HEK293 (cell line): ENCODE data around the gene ATP5MC2.
A peak's percentile ranks its signal among the peaks of the same experiment; 100 is the strongest.

Experiments
- CTCF ChIA-PET: fragments of 350-600 bp; formaldehyde crosslinking; extraction: SDS; loops from one replicate; lab custom pipeline; 2021; ENCODE audit warnings: antibody characterized with exemption; lab: Yijun Ruan, JAX
- POLR2A ChIA-PET: fragments of 300-600 bp; formaldehyde crosslinking; extraction: SDS; loops from one replicate; lab custom pipeline; 2020; ENCODE audit warnings: antibody characterized with exemption, inconsistent platforms; lab: Yijun Ruan, JAX
- H3K27ac ChIP-seq: fragments of 200-500 bp; sonication (Bioruptor generic); 2 replicates; pipeline ENCODE4 v1.5.1; 2014; ENCODE audit warnings: low read depth, low read length, control low read depth, inconsistent platforms; ENCODE audit errors: extremely low read depth
- H3K36me3 ChIP-seq, 2 experiments: fragments of 200-500 bp in 1 of 2; sonication (Bioruptor generic) in 1 of 2; 1 replicate in 1 of 2; 2 replicates in 1 of 2; pipeline ENCODE4 v1.5.1; 2014 to 2017; ENCODE audit warnings: inconsistent platforms in 2 of 2, low read length in 2 of 2; ENCODE audit not compliant: control insufficient read depth in 2 of 2, insufficient read depth in 1 of 2
- H3K4me1 ChIP-seq: fragments of 200-500 bp; sonication (Bioruptor generic); 2 replicates; pipeline ENCODE4 v1.5.1; 2014; ENCODE audit warnings: mild to moderate bottlenecking, low read length, inconsistent platforms; ENCODE audit not compliant: control insufficient read depth, insufficient read depth
- H3K4me3 ChIP-seq: 2 replicates; pipeline ENCODE4 v1.5.1; 2011; ENCODE audit warnings: low read depth, mild to moderate bottlenecking, control low read depth, low read length, moderate library complexity
- H3K9me3 ChIP-seq: fragments of 200-500 bp; sonication (Bioruptor generic); 2 replicates; pipeline ENCODE4 v1.5.1; 2014; ENCODE audit warnings: low read depth, low read length, inconsistent platforms; ENCODE audit not compliant: control insufficient read depth, insufficient read depth
- EGR2 ChIP-seq: fragments of 450-650 bp; formaldehyde crosslinking; IDR thresholded peaks from 2 replicates; pipeline ENCODE4 v1.5.1; 2016; ENCODE audit warnings: low read depth, missing biosample characterization, missing genetic modification characterization
- GLI4 ChIP-seq: fragments of 450-650 bp; formaldehyde crosslinking; IDR thresholded peaks from 2 replicates; pipeline ENCODE4 v1.5.1; 2016; ENCODE audit warnings: missing biosample characterization, missing genetic modification characterization
- GLIS2 ChIP-seq: fragments of 450-650 bp; formaldehyde crosslinking; IDR thresholded peaks from 2 replicates; pipeline ENCODE4 v1.5.1; 2016; ENCODE audit warnings: missing biosample characterization, missing genetic modification characterization
- INSM2 ChIP-seq: fragments of 450-650 bp; formaldehyde crosslinking; IDR thresholded peaks from 2 replicates; pipeline ENCODE4 v1.5.1; 2016; ENCODE audit warnings: missing biosample characterization, missing genetic modification characterization
- KLF17 ChIP-seq: fragments of 450-650 bp; formaldehyde crosslinking; IDR thresholded peaks from 2 replicates; pipeline ENCODE4 v1.5.1; 2016; ENCODE audit warnings: missing biosample characterization, missing genetic modification characterization
- KLF7 ChIP-seq: fragments of 450-650 bp; formaldehyde crosslinking; IDR thresholded peaks from 2 replicates; pipeline ENCODE4 v1.5.1; 2016; ENCODE audit warnings: missing biosample characterization, missing genetic modification characterization, borderline replicate concordance
- MEIS1 ChIP-seq: sonication (generic); formaldehyde crosslinking; IDR thresholded peaks from 2 replicates; pipeline ENCODE4 v1.8.1; 2022; ENCODE audit warnings: missing genetic modification reagents, mild to moderate bottlenecking, borderline replicate concordance
- SP2 ChIP-seq: fragments of 450-650 bp; formaldehyde crosslinking; IDR thresholded peaks from 2 replicates; pipeline ENCODE4 v1.5.1; 2016; ENCODE audit warnings: missing biosample characterization, missing genetic modification characterization
- TSHZ1 ChIP-seq: fragments of 450-650 bp; formaldehyde crosslinking; IDR thresholded peaks from 2 replicates; pipeline ENCODE4 v1.5.1; 2016; ENCODE audit warnings: missing biosample characterization, missing genetic modification characterization, borderline replicate concordance
- ZBTB21 ChIP-seq: fragments of 450-650 bp; formaldehyde crosslinking; IDR thresholded peaks from 2 replicates; pipeline ENCODE4 v1.5.1; 2017; ENCODE audit warnings: missing biosample characterization, missing genetic modification characterization
- ZEB2 ChIP-seq: fragments of 450-650 bp; formaldehyde crosslinking; IDR thresholded peaks from 2 replicates; pipeline ENCODE4 v1.5.1; 2016; ENCODE audit warnings: missing biosample characterization, missing genetic modification characterization
- ZFP3 ChIP-seq: fragments of 450-650 bp; formaldehyde crosslinking; IDR thresholded peaks from 2 replicates; pipeline ENCODE4 v1.5.1; 2016; ENCODE audit warnings: low read depth, missing biosample characterization, missing genetic modification characterization
- ZNF140 ChIP-seq: fragments of 450-650 bp; formaldehyde crosslinking; IDR thresholded peaks from 2 replicates; pipeline ENCODE4 v1.5.1; 2016; ENCODE audit warnings: missing biosample characterization, missing genetic modification characterization
- ZNF266 ChIP-seq: fragments of 450-650 bp; formaldehyde crosslinking; IDR thresholded peaks from 2 replicates; pipeline ENCODE4 v1.5.1; 2016; ENCODE audit warnings: missing biosample characterization, missing genetic modification characterization, low read depth
- ZNF366 ChIP-seq: fragments of 450-650 bp; formaldehyde crosslinking; conservative IDR thresholded peaks from 2 replicates; pipeline ENCODE4 v1.5.1; 2016; ENCODE audit warnings: missing biosample characterization, missing genetic modification characterization
- ZNF37A ChIP-seq: fragments of 450-650 bp; IDR thresholded peaks from 2 replicates; pipeline ENCODE4 v1.5.1; 2018; ENCODE audit warnings: missing biosample characterization, missing genetic modification characterization
- ZNF530 ChIP-seq: fragments of 450-650 bp; formaldehyde crosslinking; IDR thresholded peaks from 2 replicates; pipeline ENCODE4 v1.5.1; 2016; ENCODE audit warnings: low read depth, missing biosample characterization, missing genetic modification characterization
- ZNF623 ChIP-seq: fragments of 450-650 bp; formaldehyde crosslinking; IDR thresholded peaks from 2 replicates; pipeline ENCODE4 v1.5.1; 2016; ENCODE audit warnings: missing biosample characterization, missing genetic modification characterization
- ZNF677 ChIP-seq: fragments of 450-650 bp; IDR thresholded peaks from 2 replicates; pipeline ENCODE4 v1.5.0; 2018; ENCODE audit warnings: missing biosample characterization, mild to moderate bottlenecking, missing genetic modification characterization, moderate library complexity
- TF ChIP-seq, protein P1 (sequence below): fragments of 450-650 bp; formaldehyde crosslinking; IDR thresholded peaks from 2 replicates; pipeline ENCODE4 v1.5.1; 2017; ENCODE audit warnings: missing biosample characterization, missing genetic modification characterization
- TF ChIP-seq, protein P2 (sequence below): fragments of 450-650 bp; formaldehyde crosslinking; IDR thresholded peaks from 2 replicates; pipeline ENCODE4 v1.5.1; 2017; ENCODE audit warnings: missing biosample characterization, mild to moderate bottlenecking, missing genetic modification characterization, moderate library complexity
- TF ChIP-seq, protein P3 (sequence below): fragments of 450-650 bp; formaldehyde crosslinking; IDR thresholded peaks from 2 replicates; pipeline ENCODE4 v1.5.1; 2017; ENCODE audit warnings: missing biosample characterization, missing genetic modification characterization
- TF ChIP-seq, protein P4 (sequence below): fragments of 450-650 bp; formaldehyde crosslinking; IDR thresholded peaks from 2 replicates; pipeline ENCODE4 v1.5.1; 2016; ENCODE audit warnings: missing biosample characterization, missing genetic modification characterization

ATP5MC2 gene

DNA sequence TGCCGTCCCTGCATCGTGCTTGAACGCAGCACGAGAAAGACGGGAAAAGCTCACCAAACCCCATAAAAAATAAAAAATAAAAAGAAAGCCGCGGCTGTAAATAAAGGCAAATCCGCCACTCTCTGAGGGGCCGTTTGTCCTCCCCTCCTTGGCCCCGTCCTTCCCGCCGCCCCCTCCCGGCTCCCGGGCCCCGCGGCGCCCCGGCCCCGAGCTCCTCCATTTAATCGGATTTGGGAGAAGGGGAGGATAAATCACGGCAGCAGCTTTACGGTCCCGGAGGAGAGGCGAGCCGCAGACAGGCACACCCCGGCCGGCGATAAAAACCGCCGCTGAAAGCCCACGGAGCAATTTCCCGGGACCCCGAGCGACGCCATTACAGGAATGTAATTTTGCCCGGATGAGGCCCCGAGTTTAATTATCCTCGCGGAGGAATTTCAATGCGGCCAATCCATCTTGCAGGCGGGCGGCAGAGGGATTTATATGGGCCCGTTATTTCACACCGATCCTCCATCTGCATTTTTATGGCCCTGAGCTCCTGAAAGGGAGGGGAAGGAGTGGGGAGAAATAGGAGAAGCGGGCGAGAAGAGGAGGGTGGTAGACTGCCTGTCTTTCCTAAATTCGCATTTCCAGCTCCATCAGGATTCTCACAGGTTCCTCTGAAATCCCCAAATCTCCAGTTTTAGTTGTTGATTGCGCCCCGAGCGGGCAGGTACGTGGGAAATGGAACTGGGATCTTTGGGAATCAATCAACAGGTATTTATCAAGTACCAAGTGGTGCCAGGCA is 1.3 kb upstream of the ATP5MC2 start (continued):
- no peak for TF ChIP-seq ZNF677 (tag by site-specific recombination)
- no peak for TF ChIP-seq ZBTB21 (tag by site-specific recombination)

DNA sequence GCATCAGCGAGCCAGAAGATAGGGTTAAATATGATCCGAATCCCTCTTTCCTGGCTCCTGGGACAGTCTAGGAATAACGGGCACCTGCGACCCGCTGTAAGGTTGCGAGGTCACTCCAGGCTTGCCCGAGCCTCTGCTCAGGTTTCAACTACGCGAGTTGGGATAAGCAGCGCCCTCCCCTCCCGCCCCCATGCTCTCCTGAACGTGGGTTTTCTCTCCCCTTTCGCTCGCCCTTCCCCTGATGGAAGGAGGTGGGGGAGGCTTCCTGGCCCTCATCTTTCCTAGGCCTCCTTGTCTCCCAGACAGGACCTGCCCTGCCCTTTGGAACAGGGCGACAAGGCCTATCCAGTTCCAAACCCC is 753 bp upstream of the ATP5MC2 start:
- 0 out of 2 replicates have a peak, but pooled peaks cover 7% of the 10 kb centered on the region for H3K4me1 ChIP-seq
- peaks cover 21 to 22% of the 10 kb centered on the region in 2 experiments; a peak in 2 of 3 replicates for H3K36me3 ChIP-seq
- POLR2A ChIA-PET, result interaction anchor here (0.6 to 2.9 kb wide), 13 partner anchors 15 to 341 kb away, joined by 3 to 13 read pairs (median 4); partner anchors contain the start of genes ATF7, CALCOCO1, MAP3K12 and TARBP2
- H3K4me3 ChIP-seq, result peak overlapping the region; percentile 34
- peak overlapping the region; percentile 90 for H3K27ac ChIP-seq
- H3K9me3 ChIP-seq, result no peaks in the 10 kb centered on the region
- CTCF ChIA-PET, result interaction anchor here (1.0 to 3.6 kb wide), 11 partner anchors 9 to 137 kb away, joined by 3 to 50 read pairs (median 5); no protein-coding TSS in a partner anchor
- TF ChIP-seq ZNF37A, result no peak
- TF ChIP-seq GLIS2, result no peak
- no peak for TF ChIP-seq ZNF140 (tag by site-specific recombination)
- TF ChIP-seq, protein P1, sequence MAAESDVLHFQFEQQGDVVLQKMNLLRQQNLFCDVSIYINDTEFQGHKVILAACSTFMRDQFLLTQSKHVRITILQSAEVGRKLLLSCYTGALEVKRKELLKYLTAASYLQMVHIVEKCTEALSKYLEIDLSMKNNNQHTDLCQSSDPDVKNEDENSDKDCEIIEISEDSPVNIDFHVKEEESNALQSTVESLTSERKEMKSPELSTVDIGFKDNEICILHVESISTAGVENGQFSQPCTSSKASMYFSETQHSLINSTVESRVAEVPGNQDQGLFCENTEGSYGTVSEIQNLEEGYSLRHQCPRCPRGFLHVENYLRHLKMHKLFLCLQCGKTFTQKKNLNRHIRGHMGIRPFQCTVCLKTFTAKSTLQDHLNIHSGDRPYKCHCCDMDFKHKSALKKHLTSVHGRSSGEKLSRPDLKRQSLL, result no peak
- TF ChIP-seq, protein P2, sequence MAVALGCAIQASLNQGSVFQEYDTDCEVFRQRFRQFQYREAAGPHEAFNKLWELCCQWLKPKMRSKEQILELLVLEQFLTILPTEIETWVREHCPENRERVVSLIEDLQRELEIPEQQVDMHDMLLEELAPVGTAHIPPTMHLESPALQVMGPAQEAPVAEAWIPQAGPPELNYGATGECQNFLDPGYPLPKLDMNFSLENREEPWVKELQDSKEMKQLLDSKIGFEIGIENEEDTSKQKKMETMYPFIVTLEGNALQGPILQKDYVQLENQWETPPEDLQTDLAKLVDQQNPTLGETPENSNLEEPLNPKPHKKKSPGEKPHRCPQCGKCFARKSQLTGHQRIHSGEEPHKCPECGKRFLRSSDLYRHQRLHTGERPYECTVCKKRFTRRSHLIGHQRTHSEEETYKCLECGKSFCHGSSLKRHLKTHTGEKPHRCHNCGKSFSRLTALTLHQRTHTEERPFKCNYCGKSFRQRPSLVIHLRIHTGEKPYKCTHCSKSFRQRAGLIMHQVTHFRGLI (tag by site-specific recombination), result no peak
- TF ChIP-seq MEIS1 (CRISPR knock-in tag), result no peak
- no peak for TF ChIP-seq ZNF266 (tag by site-specific recombination)
- TF ChIP-seq KLF7, result peak; percentile 41; the same call in 1 of the 2 replicates
- TF ChIP-seq INSM2, result no peak
- TF ChIP-seq EGR2 (tag by site-specific recombination), result peak; percentile 64; the same call in 1 of the 2 replicates
- no peak for TF ChIP-seq ZNF530 (tag by site-specific recombination)
- peak; percentile 51 for TF ChIP-seq SP2 (tag by site-specific recombination)
- TF ChIP-seq TSHZ1 (tag by site-specific recombination), result peak; percentile 42; the same call in 1 of the 2 replicates
- peak; percentile 49; the same call in 1 of the 2 replicates for TF ChIP-seq ZNF366
- no peak for TF ChIP-seq ZEB2 (tag by site-specific recombination)
- TF ChIP-seq ZNF623, result no peak
- peak; percentile 60 for TF ChIP-seq KLF17 (tag by site-specific recombination)
- TF ChIP-seq, protein P3, sequence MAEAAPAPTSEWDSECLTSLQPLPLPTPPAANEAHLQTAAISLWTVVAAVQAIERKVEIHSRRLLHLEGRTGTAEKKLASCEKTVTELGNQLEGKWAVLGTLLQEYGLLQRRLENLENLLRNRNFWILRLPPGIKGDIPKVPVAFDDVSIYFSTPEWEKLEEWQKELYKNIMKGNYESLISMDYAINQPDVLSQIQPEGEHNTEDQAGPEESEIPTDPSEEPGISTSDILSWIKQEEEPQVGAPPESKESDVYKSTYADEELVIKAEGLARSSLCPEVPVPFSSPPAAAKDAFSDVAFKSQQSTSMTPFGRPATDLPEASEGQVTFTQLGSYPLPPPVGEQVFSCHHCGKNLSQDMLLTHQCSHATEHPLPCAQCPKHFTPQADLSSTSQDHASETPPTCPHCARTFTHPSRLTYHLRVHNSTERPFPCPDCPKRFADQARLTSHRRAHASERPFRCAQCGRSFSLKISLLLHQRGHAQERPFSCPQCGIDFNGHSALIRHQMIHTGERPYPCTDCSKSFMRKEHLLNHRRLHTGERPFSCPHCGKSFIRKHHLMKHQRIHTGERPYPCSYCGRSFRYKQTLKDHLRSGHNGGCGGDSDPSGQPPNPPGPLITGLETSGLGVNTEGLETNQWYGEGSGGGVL, result peak; percentile 89
- TF ChIP-seq ZFP3 (tag by site-specific recombination), result no peak
- no peak for TF ChIP-seq GLI4 (tag by site-specific recombination)
- TF ChIP-seq, protein P4, sequence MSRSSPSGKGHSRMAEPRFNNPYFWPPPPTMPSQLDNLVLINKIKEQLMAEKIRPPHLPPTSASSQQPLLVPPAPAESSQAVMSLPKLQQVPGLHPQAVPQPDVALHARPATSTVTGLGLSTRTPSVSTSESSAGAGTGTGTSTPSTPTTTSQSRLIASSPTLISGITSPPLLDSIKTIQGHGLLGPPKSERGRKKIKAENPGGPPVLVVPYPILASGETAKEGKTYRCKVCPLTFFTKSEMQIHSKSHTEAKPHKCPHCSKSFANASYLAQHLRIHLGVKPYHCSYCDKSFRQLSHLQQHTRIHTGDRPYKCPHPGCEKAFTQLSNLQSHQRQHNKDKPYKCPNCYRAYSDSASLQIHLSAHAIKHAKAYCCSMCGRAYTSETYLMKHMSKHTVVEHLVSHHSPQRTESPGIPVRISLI, result no peak
